ENCODE data around the gene ABHD12.

The ABHD12 gene

GRCh38 chr20:25277941-25278521 is 112.6 kb downstream of the ABHD12 start:
- no peak for TF ChIP-seq CTCF (IDR thresholded peaks at IDR 0.05; ENCODE audit: insufficient read depth, low read length, poor library complexity, severe bottlenecking)
- no peak for TF ChIP-seq EZH2phosphoT487 (conservative IDR thresholded peaks at IDR 0.05; ENCODE audit: low read length)
- H3K36me3 ChIP-seq (ENCODE audit: low read length), result no peaks in the 10 kb centered on the region
- no peaks in the 10 kb centered on the region for H3K79me2 ChIP-seq (ENCODE audit: insufficient read depth, low read length)
- H2AFZ ChIP-seq (ENCODE audit: low read depth, low read length, severe bottlenecking), result no peak overlapping the region
- no peaks in the 10 kb centered on the region for H3K27me3 ChIP-seq (ENCODE audit: low read length)
- no peaks in the 10 kb centered on the region for H3K9me3 ChIP-seq (ENCODE audit: insufficient read depth, low read length)
- no peak overlapping the region for H3K27ac ChIP-seq (ENCODE audit: low read depth, low read length)
- H3K9ac ChIP-seq (ENCODE audit: low read length), result no peak overlapping the region
- peaks cover 7% of the 10 kb centered on the region; the same call in 1 of the 2 replicates for H4K20me1 ChIP-seq (ENCODE audit: low read depth, low read length)
- H3F3A ChIP-seq (ENCODE audit: insufficient read depth), result no peaks in the 10 kb centered on the region
- no peak overlapping the region for H3K4me3 ChIP-seq (ENCODE audit: insufficient read depth, low read length, poor library complexity, severe bottlenecking)
- no peak overlapping the region for H3K4me2 ChIP-seq (ENCODE audit: low read depth, low read length, poor library complexity, severe bottlenecking)
- H3K9me2 ChIP-seq (replicated peaks; ENCODE audit: insufficient read depth, low read length), result no peaks in the 10 kb centered on the region

DNA sequence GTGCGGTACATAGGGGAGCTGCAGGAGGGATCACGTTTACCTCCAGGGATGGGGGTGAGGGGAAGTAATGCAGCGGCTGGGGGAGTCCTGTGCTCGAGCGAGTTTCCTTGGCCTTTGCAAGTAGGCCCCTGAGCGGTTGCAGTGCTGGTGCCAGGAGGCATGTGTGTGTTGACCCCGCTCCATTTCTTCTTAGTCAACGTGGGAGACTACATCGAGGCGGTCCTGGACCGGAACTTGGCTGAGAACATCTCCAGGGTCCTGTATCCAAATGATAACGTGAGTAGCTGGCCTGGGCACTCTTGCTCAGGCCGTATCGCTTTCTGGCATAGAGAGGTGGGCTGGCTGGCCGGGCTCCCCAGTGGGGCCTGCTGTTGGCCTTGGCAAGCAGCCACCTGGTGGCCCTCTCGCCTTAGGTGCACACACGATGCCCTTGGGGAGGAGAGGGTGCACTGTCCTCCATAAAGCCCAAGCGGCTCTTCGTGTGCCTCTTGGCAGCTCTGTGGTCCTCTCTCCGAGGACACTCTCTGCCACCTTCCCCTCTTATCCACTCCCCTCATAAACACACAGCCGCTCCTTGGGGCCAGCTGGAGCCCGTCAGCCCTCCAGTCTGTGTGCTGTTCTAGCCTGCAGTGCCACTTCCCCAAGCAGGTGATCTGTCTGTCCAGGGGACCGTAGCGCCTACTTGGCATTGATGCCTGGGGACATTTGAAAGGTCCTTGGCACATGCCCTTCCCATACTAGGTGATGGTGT is 113.4 kb downstream of the ABHD12 start:
- H3K4me3 ChIP-seq (ENCODE audit: insufficient read depth, low read length, poor library complexity, severe bottlenecking), result no peak overlapping the region
- no peaks in the 10 kb centered on the region for H3F3A ChIP-seq (ENCODE audit: insufficient read depth)
- no peak overlapping the region for H3K4me2 ChIP-seq (ENCODE audit: low read depth, low read length, poor library complexity, severe bottlenecking)
- H3K27ac ChIP-seq (ENCODE audit: low read depth, low read length), result no peak overlapping the region
- no peak for TF ChIP-seq CTCF (IDR thresholded peaks at IDR 0.05; ENCODE audit: insufficient read depth, low read length, poor library complexity, severe bottlenecking)
- TF ChIP-seq EZH2phosphoT487 (conservative IDR thresholded peaks at IDR 0.05; ENCODE audit: low read length), result no peak
- no peaks in the 10 kb centered on the region for H3K27me3 ChIP-seq (ENCODE audit: low read length)
- H3K9me3 ChIP-seq (ENCODE audit: insufficient read depth, low read length), result no peaks in the 10 kb centered on the region
- no peak overlapping the region for H2AFZ ChIP-seq (ENCODE audit: low read depth, low read length, severe bottlenecking)
- H3K36me3 ChIP-seq (ENCODE audit: low read length), result no peaks in the 10 kb centered on the region
- no peak overlapping the region for H3K9ac ChIP-seq (ENCODE audit: low read length)
- peaks cover 4% of the 10 kb centered on the region; the same call in 1 of the 2 replicates for H4K20me1 ChIP-seq (ENCODE audit: low read depth, low read length)
- H3K79me2 ChIP-seq (ENCODE audit: insufficient read depth, low read length), result no peaks in the 10 kb centered on the region
- H3K9me2 ChIP-seq (replicated peaks; ENCODE audit: insufficient read depth, low read length), result no peaks in the 10 kb centered on the region

- Histone ChIP-seq H3F3A (ENCODE audit: insufficient read depth) (no peaks in the 10 kb centered on the region), H3K27ac (ENCODE audit: low read depth, low read length) (no peak overlapping the region), H3K27me3 (ENCODE audit: low read length) (no peaks in the 10 kb centered on the region), H3K9me3 (ENCODE audit: insufficient read depth, low read length) (no peaks in the 10 kb centered on the region), H4K20me1 (ENCODE audit: low read depth, low read length) (no peaks in the 10 kb centered on the region), H3K4me2 (ENCODE audit: low read depth, low read length, poor library complexity, severe bottlenecking) (no peak overlapping the region), H3K79me2 (ENCODE audit: insufficient read depth, low read length) (no peaks in the 10 kb centered on the region), H2AFZ (ENCODE audit: low read depth, low read length, severe bottlenecking) (no peak overlapping the region), H3K9me2 (replicated peaks; ENCODE audit: insufficient read depth, low read length) (no peaks in the 10 kb centered on the region), H3K4me3 (ENCODE audit: insufficient read depth, low read length, poor library complexity, severe bottlenecking) (no peak overlapping the region), H3K36me3 (ENCODE audit: low read length) (no peaks in the 10 kb centered on the region), H3K9ac (ENCODE audit: low read length) (no peak overlapping the region)
- no peak for TF ChIP-seq CTCF (IDR thresholded peaks at IDR 0.05; ENCODE audit: insufficient read depth, low read length, poor library complexity, severe bottlenecking)
- no peak for TF ChIP-seq EZH2phosphoT487 (conservative IDR thresholded peaks at IDR 0.05; ENCODE audit: low read length)
These were observed 114.0 kb downstream of the ABHD12 start for GRCh38 chr20:25276533-25277050.

All from SU-DHL-6 (cell line).